Gastroesophageal sphincter (tissue), 4 donors: ENCODE measurements around the gene ZBTB24. TPM values are rescaled to one million over a fixed set of nuclear protein-coding genes. Genes with fewer than 3 reads are reported as not detected.

Source experiments
- ATAC-seq: fragments of 150-250 bp; one replicate; pipeline ENCODE4 v1.9.1; 2016; ENCODE audit warnings: mild to moderate bottlenecking, moderate library complexity
- H3K27ac ChIP-seq, 4 donors: fragments of 200-600 bp; sonication (generic) in 3 of 4; 1 replicate in 3 of 4; 2 replicates in 1 of 4; pipeline ENCODE4 v1.5.1; 2016 to 2019
- H3K27me3 ChIP-seq: fragments of 200-600 bp; sonication (generic); one replicate; pipeline ENCODE4 v1.5.1; 2019
- H3K36me3 ChIP-seq, 2 donors: fragments of 200-600 bp; sonication (generic); one replicate each; pipeline ENCODE4 v1.5.1; 2019; ENCODE audit warnings: control low read depth in 1 of 2
- H3K4me1 ChIP-seq, 3 donors: fragments of 200-600 bp; sonication (generic); 1 replicate in 2 of 3; 2 replicates in 1 of 3; pipeline ENCODE4 v1.5.1; 2016 to 2019; ENCODE audit warnings: control low read depth in 2 of 3
- H3K4me3 ChIP-seq, 2 donors: fragments of 200-600 bp; sonication (generic); one replicate each; pipeline ENCODE4 v1.5.1; 2019; ENCODE audit warnings: mild to moderate bottlenecking in 1 of 2, moderate library complexity in 1 of 2
- H3K9me3 ChIP-seq, 3 donors: fragments of 200-600 bp; sonication (generic); one replicate each; pipeline ENCODE4 v1.5.1; 2017 to 2019; ENCODE audit warnings: control low read depth in 2 of 3
- CTCF ChIP-seq, 4 experiments: fragments of 200-600 bp in 2 of 4; fragments of 450-650 bp in 2 of 4; sonication (generic) in 1 of 4; IDR thresholded peaks; one replicate each; pipeline ENCODE4 v1.5.1; 2017 to 2019; ENCODE audit warnings: antibody characterized with exemption in 4 of 4, mild to moderate bottlenecking in 2 of 4, moderate library complexity in 2 of 4
- EP300 ChIP-seq: sonication (generic); formaldehyde crosslinking; IDR thresholded peaks from one replicate; pipeline ENCODE4 v1.6.1; 2017; ENCODE audit warnings: antibody characterized with exemption, mild to moderate bottlenecking
- POLR2A ChIP-seq, 2 donors: fragments of 450-650 bp; IDR thresholded peaks; one replicate each; pipeline ENCODE4 v1.6.1; 2017; ENCODE audit warnings: antibody characterized with exemption in 2 of 2, mild to moderate bottlenecking in 2 of 2, moderate library complexity in 1 of 2
- POLR2AphosphoS5 ChIP-seq: sonication (generic); formaldehyde crosslinking; IDR thresholded peaks from one replicate; pipeline ENCODE4 v1.6.1; 2017; ENCODE audit warnings: antibody characterized with exemption
- WGBS, 2 donors: methylation state at CpG; one replicate each; pipeline ENCODE4 v1.1.5; 2018; ENCODE audit warnings: low coverage in 1 of 2; 5-methylcytosine and 5-hydroxymethylcytosine counted together
- total RNA-seq, 4 donors: library from RNA; depleted of rRNA; stranded (reverse); fragments of >200 nt; gene quantifications; one replicate each; pipeline ENCODE4 v1.1.0, GENCODE V29; 2016

The ZBTB24 gene
- total RNA-seq, 4 donors from 2014 or later: 6.2 to 8.9 (median 7.0) TPM

- Histone ChIP-seq H3K9me3 (no peaks in the 10 kb centered on the region), H3K4me1 (peaks cover 0 to 23% (median 4%) of the 10 kb centered on the region in 3 donors), H3K27ac (peak overlapping the region in 1 of 4 donors; percentile 37), H3K27me3 (no peaks in the 10 kb centered on the region), H3K4me3 (no peak overlapping the region), H3K36me3 (peaks cover 0 to 33% of the 10 kb centered on the region in 2 donors)
- no peak for TF ChIP-seq CTCF (IDR thresholded peaks at IDR 0.05)
- no peak for TF ChIP-seq POLR2AphosphoS5
- TF ChIP-seq EP300: no peak
- no peak for TF ChIP-seq POLR2A (IDR thresholded peaks at IDR 0.05)
- no peak for ATAC-seq
- WGBS, 2 donors: 50 to 63% methylated on average over 3 of the region's 3 CpGs
Measured at GRCh38 chr6:109460161-109460829, 22.7 kb downstream of the ZBTB24 start.

- Histone ChIP-seq H3K9me3 (no peaks in the 10 kb centered on the region), H3K27ac (no peak overlapping the region), H3K27me3 (no peaks in the 10 kb centered on the region), H3K4me1 (peaks cover 0 to 36% (median 10%) of the 10 kb centered on the region in 3 donors), H3K4me3 (no peak overlapping the region), H3K36me3 (peaks cover 0 to 22% of the 10 kb centered on the region in 2 donors)
- TF ChIP-seq EP300 (no peak), POLR2A (IDR thresholded peaks at IDR 0.05) (no peak), CTCF (IDR thresholded peaks at IDR 0.05) (no peak), POLR2AphosphoS5 (no peak)
- WGBS, 2 donors: 63 to 69% methylated on average over 3 to 4 of the region's 5 CpGs
- no peak for ATAC-seq
Measured at GRCh38 chr6:109458774-109459531, 24.1 kb downstream of the ZBTB24 start.

GRCh38 chr6:109457562-109457996 lies 25.4 kb downstream of the ZBTB24 start:
- Histone ChIP-seq H3K36me3 (peaks cover 0 to 10% of the 10 kb centered on the region in 2 donors), H3K27ac (peak overlapping the region in 3 of 4 donors; percentile 76 to 82 (median 81)), H3K4me1 (peaks cover 0 to 40% (median 12%) of the 10 kb centered on the region in 3 donors), H3K27me3 (no peaks in the 10 kb centered on the region), H3K9me3 (no peaks in the 10 kb centered on the region), H3K4me3 (no peak overlapping the region)
- 84 to 86% methylated on average over 4 to 6 of the region's 6 CpGs for WGBS, 2 donors
- ATAC-seq: no peak
- TF ChIP-seq POLR2A (IDR thresholded peaks at IDR 0.05) (no peak), EP300 (no peak), POLR2AphosphoS5 (no peak), CTCF (IDR thresholded peaks at IDR 0.05) (no peak)

- H3K4me3 ChIP-seq: peak overlapping the region in 1 of 2 donors; percentile 87
- H3K27me3 ChIP-seq: no peaks in the 10 kb centered on the region
- H3K36me3 ChIP-seq: peaks cover 0 to 9% of the 10 kb centered on the region in 2 donors
- H3K27ac ChIP-seq: peak overlapping the region in 3 of 4 donors; percentile 76 to 82 (median 81)
- ATAC-seq: peak; percentile 66
- WGBS, 2 donors: 47 to 69% methylated on average over 9 to 12 of the region's 16 CpGs
- H3K9me3 ChIP-seq: no peaks in the 10 kb centered on the region
- H3K4me1 ChIP-seq: peaks cover 0 to 40% (median 12%) of the 10 kb centered on the region in 3 donors
- TF ChIP-seq EP300 (no peak), POLR2A (IDR thresholded peaks at IDR 0.05) (no peak), CTCF (IDR thresholded peaks at IDR 0.05) (no peak), POLR2AphosphoS5 (no peak)
Measured at GRCh38 chr6:109456710-109457561, 26.1 kb downstream of the ZBTB24 start.
